WI38 (cell line): Measurements from ENCODE around the gene TRIM37.

Source experiments
- H3K4me3 ChIP-seq: 2 replicates; pipeline ENCODE4 v1.5.1; 2011; ENCODE audit warnings: low read depth, mild to moderate bottlenecking, control low read depth, low read length
- CTCF ChIP-seq: IDR thresholded peaks from 2 replicates; pipeline ENCODE4 v1.5.1; 2012; ENCODE audit warnings: low read depth, mild to moderate bottlenecking, control low read depth, low read length

The TRIM37 gene

GRCh38 chr17:59131131-59131530 is 24.5 kb upstream of the TRIM37 start:
- H3K4me3 ChIP-seq: no peak overlapping the region
- no peak for TF ChIP-seq CTCF

- H3K4me3 ChIP-seq: no peak overlapping the region
- TF ChIP-seq CTCF: no peak
Measured at GRCh38 chr17:59129814-59130213, 23.1 kb upstream of the TRIM37 start.

DNA sequence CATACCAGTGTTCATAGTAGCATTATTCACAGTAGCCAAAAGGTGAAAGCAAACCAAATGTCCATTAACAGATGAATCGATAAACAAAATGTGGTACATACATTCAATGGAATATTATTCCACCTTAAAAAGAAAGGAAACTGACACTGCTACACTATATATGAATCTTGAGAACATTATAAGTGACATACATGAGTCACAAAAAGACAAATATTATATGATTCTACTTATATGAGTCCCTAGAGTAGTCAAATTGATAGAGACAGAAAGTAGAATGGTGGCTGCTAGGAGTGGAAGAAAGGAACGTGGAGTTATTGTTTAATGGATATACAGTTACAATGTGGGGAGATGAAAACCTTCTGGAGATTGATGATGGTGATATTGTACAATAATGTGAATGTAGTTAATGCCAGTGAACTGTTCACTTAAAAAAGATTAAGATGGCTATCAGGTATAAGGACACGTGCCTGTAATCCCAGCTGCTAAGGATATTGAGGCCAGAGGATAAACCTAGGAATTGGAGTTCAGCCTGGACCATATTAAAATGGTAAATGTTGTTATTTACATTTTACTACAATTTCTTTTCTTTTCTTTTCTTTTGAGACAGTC is 20.2 kb upstream of the TRIM37 start:
- H3K4me3 ChIP-seq: no peak overlapping the region
- TF ChIP-seq CTCF: no peak

GRCh38 chr17:59124665-59125064 is 18.0 kb upstream of the TRIM37 start:
- no peak for TF ChIP-seq CTCF
- no peak overlapping the region for H3K4me3 ChIP-seq

DNA sequence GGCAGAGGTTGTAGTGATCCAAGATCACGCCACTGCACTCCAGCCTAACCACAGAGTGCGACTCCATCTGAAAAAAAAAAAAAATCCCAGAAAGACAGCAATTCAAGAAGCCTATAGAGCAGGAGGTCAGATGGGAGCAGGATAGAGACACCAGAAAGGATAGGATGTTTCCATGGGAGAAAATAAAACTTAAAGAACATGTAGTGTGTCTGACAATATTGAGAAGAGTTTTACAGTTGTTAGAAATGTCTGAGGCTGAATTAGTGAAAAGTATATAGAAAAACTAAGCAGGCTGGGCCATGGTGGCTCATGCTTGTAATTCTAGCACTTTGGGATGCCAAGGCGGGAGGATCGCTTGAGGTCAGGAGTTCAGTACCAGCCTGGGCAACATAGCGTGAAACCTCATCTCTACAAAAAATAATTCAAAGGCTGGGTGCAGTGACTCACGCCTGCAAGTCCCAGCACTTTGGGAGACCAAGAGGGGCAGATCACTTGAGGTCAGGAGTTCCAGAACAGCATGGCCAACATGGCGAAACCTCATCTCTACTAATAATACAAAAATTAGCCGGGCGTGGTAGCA is 15.3 kb upstream of the TRIM37 start:
- H3K4me3 ChIP-seq: no peak overlapping the region
- TF ChIP-seq CTCF: no peak

DNA sequence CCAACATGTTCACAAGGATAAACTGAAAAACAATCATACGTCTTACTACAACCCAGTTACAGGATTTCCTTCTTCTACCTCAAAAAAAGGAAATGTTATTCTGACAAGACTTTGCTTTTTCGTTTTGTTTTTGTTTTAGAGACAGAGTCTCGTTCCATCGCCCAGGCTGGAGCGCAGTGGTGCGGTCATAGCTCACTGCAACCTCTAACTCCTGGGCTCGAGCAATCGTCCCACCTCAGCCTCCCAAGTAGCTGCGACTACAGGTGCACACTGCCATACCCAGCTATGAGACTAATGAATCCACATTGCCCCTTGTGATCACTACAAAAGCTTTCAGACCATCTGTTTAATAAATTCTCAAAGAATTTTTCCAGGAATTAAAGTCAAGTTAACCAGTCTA is 8.8 kb upstream of the TRIM37 start:
- TF ChIP-seq CTCF: no peak
- H3K4me3 ChIP-seq: no peak overlapping the region

GRCh38 chr17:59111539-59111938 is 4.9 kb upstream of the TRIM37 start:
- no peak for TF ChIP-seq CTCF
- H3K4me3 ChIP-seq: no peak overlapping the region
